Measurements from ENCODE around the gene DRD4.

DRD4 gene

DNA sequence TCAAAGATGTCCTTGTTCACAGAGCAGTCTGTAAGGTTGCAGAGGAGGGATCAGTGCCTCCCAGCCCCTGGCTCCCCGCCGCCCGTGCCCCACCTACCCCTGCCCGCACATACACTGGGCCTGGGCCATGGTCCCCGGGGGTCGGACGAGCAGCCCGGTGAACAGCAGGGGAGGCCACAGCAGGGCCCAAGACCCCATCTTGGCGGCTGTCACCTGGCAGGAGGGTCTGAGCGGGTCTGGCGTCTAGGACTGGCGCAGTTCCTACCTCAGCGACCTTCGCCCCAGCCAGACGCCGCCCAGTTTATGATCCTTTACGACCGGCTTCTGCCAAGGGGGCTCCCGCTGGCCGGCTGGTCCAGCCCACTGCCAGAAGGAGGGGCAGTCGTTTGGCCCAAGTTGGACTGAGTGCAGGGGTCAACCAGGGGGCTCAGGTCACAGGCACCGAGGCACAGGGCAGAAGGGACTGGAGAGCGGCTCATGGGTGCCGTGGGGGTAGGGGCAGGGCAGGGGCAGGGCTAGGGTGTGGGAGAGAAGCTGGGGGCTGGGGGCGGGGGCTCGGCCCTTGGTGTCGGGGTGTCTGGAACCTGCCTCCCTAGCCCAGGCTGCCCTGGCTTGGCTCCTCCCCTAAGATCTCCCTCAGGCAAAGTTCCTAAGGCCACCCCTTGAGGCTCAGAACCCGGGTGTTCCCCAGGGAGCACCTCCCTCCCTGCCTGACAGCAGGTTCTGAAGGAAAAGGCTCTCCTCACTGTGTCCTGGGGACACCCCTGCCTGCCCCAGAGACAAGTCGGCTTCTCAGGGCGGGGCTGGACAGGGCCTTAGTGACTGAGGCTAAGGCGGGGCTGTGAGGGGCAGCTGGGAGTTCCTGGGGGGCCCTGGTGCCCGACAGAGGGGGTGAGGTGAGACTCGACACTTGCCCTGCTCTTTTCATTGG lies 12.1 kb upstream of the DRD4 start, which contains the start of gene CDHR5:
CDHR5 (minus strand) TSS at position 251 of the 931 bp plus-strand sequence; CDS start at position 198, 53 bp downstream.
- ChIA-PET POLR2A (no interaction called here), CTCF (no interaction called here)
- no peak for DNase-seq (ENCODE audit: extremely low spot score)
- TF ChIP-seq CTBP1 (IDR thresholded peaks at IDR 0.05; ENCODE audit: borderline replicate concordance) (no peak), ZNF384 (IDR thresholded peaks at IDR 0.05) (no peak), HDGF (IDR thresholded peaks at IDR 0.05; ENCODE audit: borderline replicate concordance) (no peak), SP1 (IDR thresholded peaks at IDR 0.05) (no peak)

DNA sequence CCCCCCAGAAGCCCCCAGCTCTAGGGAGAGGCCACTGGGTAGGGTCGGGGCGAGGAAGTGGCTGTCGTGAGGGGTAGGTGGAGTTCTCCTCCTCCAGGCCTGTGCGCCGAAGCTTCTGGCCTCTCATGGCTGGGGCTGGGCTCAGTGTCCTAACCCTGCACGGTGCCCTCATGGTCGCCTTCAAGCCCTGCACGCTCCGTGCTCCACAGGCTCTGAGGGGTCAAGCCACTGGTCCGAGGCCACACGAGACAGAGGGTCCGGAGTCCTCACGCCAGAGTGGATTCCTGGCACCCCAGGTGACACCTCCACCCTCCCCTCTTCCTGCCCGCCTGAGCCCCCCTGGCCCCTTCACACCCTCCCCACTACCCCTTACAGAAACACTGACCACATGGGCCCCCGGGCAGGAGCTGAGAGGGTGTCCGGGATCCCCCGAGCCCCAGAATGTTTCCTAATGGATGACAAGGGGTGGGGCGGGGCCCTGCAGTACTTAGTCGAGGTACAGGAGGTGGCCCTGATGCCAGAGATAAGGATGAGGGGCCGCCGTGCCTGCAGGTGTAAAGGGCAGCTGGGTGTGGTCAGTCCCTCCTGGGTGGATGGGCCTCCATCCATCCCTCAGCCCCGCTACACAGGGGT lies 11.3 kb upstream of the DRD4 start:
- no peak for DNase-seq (ENCODE audit: extremely low spot score)
- CTCF ChIA-PET: no interaction called here
- POLR2A ChIA-PET: no interaction called here
- TF ChIP-seq TARDBP (IDR thresholded peaks at IDR 0.05) (no peak), SP1 (IDR thresholded peaks at IDR 0.05) (no peak), NFRKB (IDR thresholded peaks at IDR 0.05) (no peak), LEF1 (IDR thresholded peaks at IDR 0.05; ENCODE audit: borderline replicate concordance) (no peak), BHLHE40 (IDR thresholded peaks at IDR 0.05; ENCODE audit: borderline replicate concordance) (no peak), L3MBTL2 (conservative IDR thresholded peaks at IDR 0.05) (no peak), CTBP1 (IDR thresholded peaks at IDR 0.05; ENCODE audit: borderline replicate concordance) (no peak), ZNF384 (IDR thresholded peaks at IDR 0.05) (no peak), FOXA1 (IDR thresholded peaks at IDR 0.05) (no peak), SUZ12 (IDR thresholded peaks at IDR 0.05) (no peak), HDGF (IDR thresholded peaks at IDR 0.05; ENCODE audit: borderline replicate concordance) (no peak), FOXK2 (IDR thresholded peaks at IDR 0.05) (no peak), ELF4 (IDR thresholded peaks at IDR 0.05) (no peak), PKNOX1 (IDR thresholded peaks at IDR 0.05) (no peak), ARNT (IDR thresholded peaks at IDR 0.05) (no peak), FOXM1 (IDR thresholded peaks at IDR 0.05; ENCODE audit: borderline replicate concordance) (no peak)

DNA sequence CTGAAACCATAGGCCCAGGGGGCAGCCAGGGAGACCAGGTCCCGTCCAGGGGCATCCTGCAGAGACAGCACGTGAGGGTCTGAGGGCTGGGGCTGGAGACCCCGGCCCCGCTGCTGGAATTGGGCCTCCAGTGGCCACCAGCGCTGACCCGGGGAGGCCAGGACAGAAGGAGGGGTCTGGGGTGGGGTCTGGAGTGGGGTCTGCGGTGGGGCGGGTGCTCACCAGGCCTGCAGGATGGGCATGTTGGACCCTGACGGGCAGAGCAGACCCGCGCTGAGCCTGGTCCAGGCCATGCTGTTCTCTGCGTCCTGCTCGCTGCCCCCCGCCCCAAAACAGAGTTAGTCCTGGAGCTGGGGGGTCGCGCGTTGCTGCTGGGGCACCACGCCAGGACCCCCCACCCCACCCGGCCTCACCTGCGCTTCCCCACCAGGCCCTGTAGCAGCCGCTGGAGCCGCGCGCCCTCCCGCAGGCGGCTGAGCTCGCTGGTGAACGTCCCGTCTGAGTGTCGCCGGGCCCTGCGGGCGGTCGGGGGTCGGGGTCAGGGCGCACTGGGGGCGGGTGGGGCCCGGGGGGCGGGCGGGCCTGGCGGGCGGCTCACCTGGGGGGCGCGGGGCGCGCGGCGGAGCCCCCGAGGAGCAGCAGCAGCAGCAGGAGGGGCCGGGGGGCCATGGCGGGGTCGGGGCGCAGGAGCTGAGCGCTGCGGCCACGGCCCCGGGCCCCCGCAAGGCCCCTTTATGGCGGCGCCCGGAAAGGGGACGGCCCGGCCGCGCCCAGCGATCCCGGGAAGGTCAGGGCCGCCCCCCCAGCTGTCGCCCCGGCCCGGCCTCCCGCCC lies 10.4 kb upstream of the DRD4 start, which contains the start of gene SCT:
SCT (minus strand) TSS at position 707 of the 833 bp plus-strand sequence; CDS start at position 669, 38 bp downstream.
- ChIA-PET POLR2A (no interaction called here), CTCF (no interaction called here)
- no peak for DNase-seq (ENCODE audit: extremely low spot score)
- no peak for TF ChIP-seq CTBP1 (IDR thresholded peaks at IDR 0.05; ENCODE audit: borderline replicate concordance)
- no peak for TF ChIP-seq FOXA1 (IDR thresholded peaks at IDR 0.05)
- no peak for TF ChIP-seq SP1 (IDR thresholded peaks at IDR 0.05)
- TF ChIP-seq FOXK2 (IDR thresholded peaks at IDR 0.05): no peak
- no peak for TF ChIP-seq ARNT (IDR thresholded peaks at IDR 0.05)
- TF ChIP-seq TARDBP (IDR thresholded peaks at IDR 0.05): no peak
- no peak for TF ChIP-seq ZNF384 (IDR thresholded peaks at IDR 0.05)
- TF ChIP-seq FOXM1 (IDR thresholded peaks at IDR 0.05; ENCODE audit: borderline replicate concordance): no peak
- no peak for TF ChIP-seq NFRKB (IDR thresholded peaks at IDR 0.05)
- TF ChIP-seq ELF4 (IDR thresholded peaks at IDR 0.05): no peak
- TF ChIP-seq SUZ12 (IDR thresholded peaks at IDR 0.05): no peak
- TF ChIP-seq L3MBTL2 (conservative IDR thresholded peaks at IDR 0.05): no peak
- no peak for TF ChIP-seq BHLHE40 (IDR thresholded peaks at IDR 0.05; ENCODE audit: borderline replicate concordance)
- no peak for TF ChIP-seq LEF1 (IDR thresholded peaks at IDR 0.05; ENCODE audit: borderline replicate concordance)

DNA sequence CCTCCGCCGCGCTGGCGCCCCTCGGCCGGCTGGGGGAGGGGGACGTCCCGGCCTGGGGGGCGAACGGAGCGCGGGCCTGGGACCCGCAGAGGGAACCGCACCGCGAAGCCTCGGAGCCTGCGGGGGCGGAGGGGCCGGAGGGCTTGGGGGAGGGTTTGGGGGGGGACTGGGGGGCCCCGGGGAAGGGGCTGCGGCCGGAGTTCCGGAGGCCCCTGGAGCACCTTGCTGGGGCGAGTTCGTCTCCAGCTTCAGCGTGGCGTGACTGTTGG lies 9.8 kb upstream of the DRD4 start:
- CTCF ChIA-PET: no interaction called here
- TF ChIP-seq HDGF (IDR thresholded peaks at IDR 0.05; ENCODE audit: borderline replicate concordance) (no peak), FOXM1 (IDR thresholded peaks at IDR 0.05; ENCODE audit: borderline replicate concordance) (no peak)
- POLR2A ChIA-PET: no interaction called here

DNA sequence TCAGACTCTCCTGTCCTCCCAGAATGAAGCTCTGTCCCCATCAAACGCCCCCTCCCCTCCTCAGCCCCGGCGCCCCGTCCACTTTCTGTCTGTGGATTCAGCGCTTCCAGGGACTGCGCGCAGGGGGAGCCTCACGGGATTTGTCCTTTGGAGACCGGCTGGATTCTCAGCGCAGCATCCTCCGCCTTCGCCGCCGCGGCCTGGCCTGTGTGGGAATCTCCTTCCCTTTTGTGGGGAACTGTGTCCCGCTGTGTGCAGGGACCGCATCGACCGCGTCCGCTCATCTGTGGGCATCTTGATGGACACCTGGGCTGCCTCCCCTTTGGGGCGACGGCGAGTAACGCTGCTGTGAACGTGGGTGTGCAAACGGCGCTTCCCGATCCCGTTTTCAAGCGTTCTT lies 9.0 kb upstream of the DRD4 start:
- DNase-seq (ENCODE audit: extremely low spot score): no peak
- TF ChIP-seq ARNT (IDR thresholded peaks at IDR 0.05) (no peak), FOXK2 (IDR thresholded peaks at IDR 0.05) (no peak), TARDBP (IDR thresholded peaks at IDR 0.05) (no peak), HDGF (IDR thresholded peaks at IDR 0.05; ENCODE audit: borderline replicate concordance) (no peak), BHLHE40 (IDR thresholded peaks at IDR 0.05; ENCODE audit: borderline replicate concordance) (no peak), NFRKB (IDR thresholded peaks at IDR 0.05) (no peak), FOXA1 (IDR thresholded peaks at IDR 0.05) (no peak), L3MBTL2 (conservative IDR thresholded peaks at IDR 0.05) (no peak), PKNOX1 (IDR thresholded peaks at IDR 0.05) (no peak), FOXM1 (IDR thresholded peaks at IDR 0.05; ENCODE audit: borderline replicate concordance) (no peak), LEF1 (IDR thresholded peaks at IDR 0.05; ENCODE audit: borderline replicate concordance) (no peak), SP1 (IDR thresholded peaks at IDR 0.05) (no peak), SUZ12 (IDR thresholded peaks at IDR 0.05) (no peak), ZNF384 (IDR thresholded peaks at IDR 0.05) (no peak), ELF4 (IDR thresholded peaks at IDR 0.05) (no peak), CTBP1 (IDR thresholded peaks at IDR 0.05; ENCODE audit: borderline replicate concordance) (no peak)
- ChIA-PET POLR2A (no interaction called here), CTCF (no interaction called here)

More for the DNA sequence above, 9.8 kb upstream of the DRD4 start:
- no peak for DNase-seq (ENCODE audit: extremely low spot score)

GRCh38 chr11:629237-629583 lies 7.9 kb upstream of the DRD4 start:
- ChIA-PET POLR2A (no interaction called here), CTCF (no interaction called here)
- TF ChIP-seq CTBP1 (IDR thresholded peaks at IDR 0.05; ENCODE audit: borderline replicate concordance): no peak
- no peak for TF ChIP-seq NFRKB (IDR thresholded peaks at IDR 0.05)
- no peak for DNase-seq (ENCODE audit: extremely low spot score)
